Naive thymus-derived CD8-positive, alpha-beta T cell (primary cell): ENCODE results near the gene NAA35. TPM values are rescaled to one million over a fixed set of nuclear protein-coding genes. Genes with fewer than 3 reads are reported as not detected.

Source experiments
- ATAC-seq, 2 donors: fragments of 150-1000 bp; cut with Tn5 transposase in 1 of 2; sonication (Bioruptor Pico), chemical (Tn5 transposase) in 1 of 2; 1 replicate in 1 of 2; 2 replicates in 1 of 2; pipeline ENCODE4 v1.10.0; 2021; ENCODE audit warnings: mild to moderate bottlenecking in 2 of 2, moderate library complexity in 2 of 2
- POLR2A ChIA-PET: fragments of 350-600 bp; sonication (Branson Sonifier 250); formaldehyde crosslinking; loops from one replicate; lab custom pipeline; 2021; ENCODE audit warnings: antibody characterized with exemption; lab: Charles Lee
- DNase-seq, 10 donors: peaks; one replicate each; pipeline versions ENCODE4 v3.0.0 to v3.0.0-alpha.2; 2020 to 2022
- H3K27ac Mint-ChIP-seq, 10 donors: one replicate each; pipeline ENCODE4 v1.8.0; 2020 to 2022; ENCODE audit warnings: mild to moderate bottlenecking in 10 of 10, mixed read lengths in 10 of 10, moderate library complexity in 4 of 10, inconsistent platforms in 1 of 10
- H3K27me3 Mint-ChIP-seq, 5 donors: one replicate each; pipeline ENCODE4 v1.8.0; 2021 to 2022; ENCODE audit warnings: mixed read lengths in 5 of 5
- H3K36me3 Mint-ChIP-seq, 3 donors: one replicate each; pipeline ENCODE4 v1.8.0; 2020 to 2022; ENCODE audit warnings: mixed read lengths in 3 of 3, mild to moderate bottlenecking in 2 of 3, inconsistent platforms in 1 of 3
- H3K4me1 Mint-ChIP-seq, 4 donors: one replicate each; pipeline ENCODE4 v1.8.0; 2021 to 2022; ENCODE audit warnings: mixed read lengths in 4 of 4
- H3K4me3 Mint-ChIP-seq, 10 donors: one replicate each; pipeline ENCODE4 v1.8.0; 2020 to 2022; ENCODE audit warnings: mild to moderate bottlenecking in 10 of 10, mixed read lengths in 10 of 10, moderate library complexity in 6 of 10, inconsistent platforms in 1 of 10
- H3K9me3 Mint-ChIP-seq, 9 donors: one replicate each; pipeline ENCODE4 v1.8.0; 2020 to 2022; ENCODE audit warnings: mixed read lengths in 9 of 9, mild to moderate bottlenecking in 3 of 9, inconsistent platforms in 1 of 9, moderate library complexity in 1 of 9
- polyA plus RNA-seq, 3 donors: library from polyadenylated mRNA; unstranded; fragments of 300-500 nt; fragmentation: Illumina TruSeq; gene quantifications; one replicate each; pipeline ENCODE4 v1.2.3, GENCODE V29; 2021
- total RNA-seq, 8 experiments: library from RNA in 2 of 8; stranded (reverse) in 2 of 8; gene quantifications; one replicate each; pipeline ENCODE4 v1.2.3 and lab custom pipeline; 2021 to 2026

Gene NAA35
- 10 to 100 TPM; 29.5 to 32.3 TPM for total RNA-seq
- 10 to 100 TPM; 15.0 to 16.3 (median 15.6) TPM for polyA plus RNA-seq
- 43.0 to 70.7 (median 54.4) reads per million in 6 experiments for total RNA-seq (lab: John Stamatoyannopoulos, UW)

- H3K36me3 Mint-ChIP-seq, result peaks cover 0 to 13% (median 6%) of the 10 kb centered on the region in 3 donors
- H3K27me3 Mint-ChIP-seq, result no peaks in the 10 kb centered on the region
- H3K9me3 Mint-ChIP-seq, result no peaks in the 10 kb centered on the region
- DNase-seq (peak; percentile 97 to 99 (median 99)), ATAC-seq (peak; percentile 85 to 89)
- POLR2A ChIA-PET, result interaction anchor here (0.7 to 1.2 kb wide), 5 partner anchors 80 to 1960 kb away, joined by 3 to 5 read pairs (median 3); partner anchors contain the start of genes ISCA1 and RMI1
- peak within 1 kb of the TSS in 9 of 10 donors; percentile 80 to 92 (median 89) for H3K4me3 Mint-ChIP-seq
- peak within 1 kb of the TSS in 9 of 10 donors; percentile 91 to 99 (median 97) for H3K27ac Mint-ChIP-seq
- peaks cover 7 to 15% (median 8%) of the 10 kb centered on the region in 4 donors for H3K4me1 Mint-ChIP-seq
Observed at GRCh38 chr9:85940832-85941621, at the start of gene NAA35. Gene NAA35, plus strand, starts transcription at chr9:85941146. Its CDS starts 1,014 bp downstream, at chr9:85942160.

DNA sequence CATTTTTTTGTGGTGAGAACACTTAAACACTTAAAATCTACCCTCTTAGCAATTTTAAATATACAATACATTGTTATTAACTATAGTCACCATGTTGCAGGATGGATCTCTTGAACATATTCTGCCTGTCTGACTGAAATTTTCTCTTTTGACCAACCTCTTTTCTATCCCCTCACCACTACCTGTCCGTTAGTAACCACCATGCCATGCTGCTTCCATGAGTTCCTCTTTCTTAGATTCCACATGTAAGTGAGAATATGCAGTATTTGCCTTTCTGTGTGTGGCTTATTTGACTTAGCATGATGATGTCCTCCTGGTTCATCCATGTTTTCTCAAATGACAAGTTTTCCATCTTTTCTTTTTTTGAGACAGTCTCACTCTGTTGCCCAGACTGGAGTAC lies 48.5 kb upstream of the NAA35 start:
- POLR2A ChIA-PET, result no interaction called here
- H3K36me3 Mint-ChIP-seq, result peaks cover 2 to 18% (median 6%) of the 10 kb centered on the region in 3 donors

DNA sequence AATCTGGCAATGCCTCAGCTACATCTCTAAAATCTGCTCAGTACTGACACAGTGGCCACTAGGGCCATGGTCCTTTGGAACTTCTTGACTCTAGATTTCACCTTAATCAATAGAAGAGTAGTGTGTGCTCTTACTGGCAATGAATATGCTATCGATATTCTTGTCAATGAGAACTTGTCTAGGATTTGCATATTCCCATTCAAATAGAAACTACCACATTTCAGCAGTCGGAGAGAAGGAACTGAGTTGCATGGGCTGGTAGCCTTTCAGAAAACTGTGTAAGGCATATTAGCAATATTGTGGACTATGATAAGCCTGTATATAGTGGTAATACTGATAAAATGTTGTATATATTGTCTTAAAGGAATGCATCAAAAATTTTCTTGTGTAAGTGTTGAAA lies 45.3 kb upstream of the NAA35 start:
- H3K27ac Mint-ChIP-seq, result no peak overlapping the region
- no peak for DNase-seq
- peaks cover 2 to 21% (median 10%) of the 10 kb centered on the region in 3 donors for H3K36me3 Mint-ChIP-seq
- H3K27me3 Mint-ChIP-seq, result peaks cover 0 to 2% (median 0%) of the 10 kb centered on the region in 5 donors
- POLR2A ChIA-PET, result no interaction called here
- H3K9me3 Mint-ChIP-seq, result peaks cover 5 to 18% (median 10%) of the 10 kb centered on the region in 9 donors
- ATAC-seq, result no peak
- peaks cover 2 to 6% (median 5%) of the 10 kb centered on the region in 4 donors for H3K4me1 Mint-ChIP-seq
- H3K4me3 Mint-ChIP-seq, result no peak overlapping the region

More for the DNA sequence above, 48.5 kb upstream of the NAA35 start:
- DNase-seq, result no peak
- Mint-ChIP-seq H3K27me3 (peaks cover 0 to 2% (median 0%) of the 10 kb centered on the region in 5 donors), H3K27ac (no peak overlapping the region), H3K9me3 (peaks cover 5 to 18% (median 9%) of the 10 kb centered on the region in 9 donors), H3K4me1 (no peaks in the 10 kb centered on the region), H3K4me3 (no peak overlapping the region)
- no peak for ATAC-seq

GRCh38 chr9:85897848-85898247 lies 43.1 kb upstream of the NAA35 start:
- H3K4me1 Mint-ChIP-seq, result peaks cover 2 to 6% (median 5%) of the 10 kb centered on the region in 4 donors
- H3K27me3 Mint-ChIP-seq, result peaks cover 0 to 2% (median 0%) of the 10 kb centered on the region in 5 donors
- H3K9me3 Mint-ChIP-seq, result peaks cover 0 to 8% (median 2%) of the 10 kb centered on the region in 9 donors
- no peak overlapping the region for H3K27ac Mint-ChIP-seq
- H3K36me3 Mint-ChIP-seq, result peaks cover 0 to 11% (median 4%) of the 10 kb centered on the region in 3 donors
- no peak for DNase-seq
- H3K4me3 Mint-ChIP-seq, result no peak overlapping the region
- no peak for ATAC-seq
- POLR2A ChIA-PET, result no interaction called here

GRCh38 chr9:85898332-85898731 lies 42.6 kb upstream of the NAA35 start:
- Mint-ChIP-seq H3K36me3 (peaks cover 0 to 7% (median 4%) of the 10 kb centered on the region in 3 donors), H3K4me1 (peaks cover 2 to 6% (median 5%) of the 10 kb centered on the region in 4 donors), H3K27ac (peak overlapping the region in 1 of 10 donors; percentile 10), H3K4me3 (no peak overlapping the region), H3K9me3 (peaks cover 0 to 8% (median 2%) of the 10 kb centered on the region in 9 donors), H3K27me3 (peaks cover 0 to 2% (median 0%) of the 10 kb centered on the region in 5 donors)
- DNase-seq (no peak), ATAC-seq (no peak)
- POLR2A ChIA-PET, result no interaction called here

DNA sequence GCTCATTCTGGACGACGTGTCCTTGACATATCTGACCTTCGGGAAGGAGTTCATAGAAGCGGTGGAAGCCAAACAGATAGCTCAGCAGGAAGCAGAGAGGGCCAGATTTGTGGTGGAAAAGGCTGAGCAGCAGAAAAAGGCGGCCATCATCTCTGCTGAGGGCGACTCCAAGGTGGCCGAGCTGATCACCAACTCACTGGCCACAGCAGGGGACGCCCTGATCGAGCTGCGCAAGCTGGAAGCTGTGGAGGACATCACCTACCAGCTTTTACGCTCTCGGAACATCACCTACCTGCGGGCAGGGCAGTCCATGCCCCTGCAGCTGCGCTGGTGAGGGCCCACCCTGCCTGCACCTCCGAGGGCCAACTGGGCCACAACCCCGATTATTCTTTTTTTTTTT lies 41.6 kb upstream of the NAA35 start:
- Mint-ChIP-seq H3K4me1 (peaks cover 2 to 6% (median 5%) of the 10 kb centered on the region in 4 donors), H3K27ac (no peak overlapping the region), H3K9me3 (peaks cover 0 to 8% (median 0%) of the 10 kb centered on the region in 9 donors), H3K36me3 (peaks cover 0 to 4% (median 3%) of the 10 kb centered on the region in 3 donors), H3K27me3 (peaks cover 0 to 3% (median 0%) of the 10 kb centered on the region in 5 donors), H3K4me3 (no peak overlapping the region)
- ATAC-seq (no peak), DNase-seq (no peak)
- POLR2A ChIA-PET, result interaction anchor here (0.7 kb wide), 1 partner anchor 78 kb away, joined by 5 read pairs; no protein-coding TSS in a partner anchor

DNA sequence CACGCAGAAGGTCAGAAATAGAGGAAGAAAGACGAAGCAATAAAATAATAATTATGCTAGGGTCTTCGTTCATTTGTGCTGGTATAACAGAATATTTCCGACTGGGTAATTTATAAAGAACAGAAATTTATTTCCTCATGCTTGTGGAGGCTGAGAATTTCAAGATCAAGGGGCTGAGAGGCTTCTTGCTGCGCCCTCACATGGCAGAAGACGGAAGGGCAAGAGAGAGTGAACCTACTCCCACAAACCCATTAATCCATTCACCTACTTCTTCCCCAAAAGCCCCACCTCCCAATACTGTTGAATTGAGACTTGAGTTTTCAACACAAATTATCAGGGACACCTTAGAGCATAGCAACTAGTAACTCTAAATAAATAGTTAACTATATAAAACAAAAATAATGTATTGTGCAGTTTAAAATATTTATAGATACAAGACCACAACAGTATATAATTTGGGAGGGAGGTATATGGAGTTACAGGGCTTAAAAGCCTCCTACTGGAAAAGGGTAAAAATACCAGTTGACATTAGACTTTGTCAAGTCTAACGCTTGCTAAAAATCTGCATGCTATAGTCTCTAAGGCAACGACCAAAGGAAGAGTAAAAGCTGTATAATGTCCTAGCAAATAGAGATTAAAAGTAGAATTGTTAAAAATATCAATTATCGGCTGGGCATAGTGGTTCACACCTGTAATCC lies 40.3 kb upstream of the NAA35 start:
- no peak overlapping the region for H3K4me3 Mint-ChIP-seq
- ATAC-seq (no peak), DNase-seq (peak in 6 of 10 donors; percentile 1 to 27 (median 8))
- H3K36me3 Mint-ChIP-seq, result peaks cover 0 to 4% (median 3%) of the 10 kb centered on the region in 3 donors
- peaks cover 0 to 3% (median 0%) of the 10 kb centered on the region in 5 donors for H3K27me3 Mint-ChIP-seq
- peaks cover 0 to 8% (median 0%) of the 10 kb centered on the region in 9 donors for H3K9me3 Mint-ChIP-seq
- H3K4me1 Mint-ChIP-seq, result peaks cover 2 to 6% (median 5%) of the 10 kb centered on the region in 4 donors
- no peak overlapping the region for H3K27ac Mint-ChIP-seq
- POLR2A ChIA-PET, result interaction anchor here (0.5 kb wide), 1 partner anchor 63 kb away, joined by 3 read pairs; no protein-coding TSS in a partner anchor

DNA sequence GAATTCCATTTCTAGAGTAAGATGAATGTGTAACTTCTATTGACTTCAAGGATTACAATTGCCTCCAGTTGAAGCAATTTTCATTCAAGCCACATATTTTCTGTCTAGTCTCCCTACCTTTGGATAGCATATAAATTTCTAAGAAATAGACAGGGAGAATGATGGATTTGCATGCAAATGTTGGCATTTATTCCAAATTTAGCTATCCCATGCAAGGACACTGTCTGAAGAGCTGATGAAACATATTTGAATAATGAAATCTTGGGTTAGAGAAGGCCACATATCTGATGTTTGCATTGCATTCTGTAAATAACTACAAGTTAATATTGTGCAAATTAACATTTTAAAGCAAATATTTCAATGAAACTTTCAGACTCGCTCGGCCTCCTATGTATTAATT lies 36.0 kb upstream of the NAA35 start:
- no peak overlapping the region for H3K27ac Mint-ChIP-seq
- H3K9me3 Mint-ChIP-seq, result peaks cover 0 to 2% (median 0%) of the 10 kb centered on the region in 9 donors
- POLR2A ChIA-PET, result no interaction called here
- no peaks in the 10 kb centered on the region for H3K4me1 Mint-ChIP-seq
- H3K27me3 Mint-ChIP-seq, result peaks cover 0 to 3% (median 0%) of the 10 kb centered on the region in 5 donors
- H3K36me3 Mint-ChIP-seq, result peaks cover 0 to 2% (median 2%) of the 10 kb centered on the region in 3 donors
- no peak for DNase-seq
- no peak overlapping the region for H3K4me3 Mint-ChIP-seq
- no peak for ATAC-seq

DNA sequence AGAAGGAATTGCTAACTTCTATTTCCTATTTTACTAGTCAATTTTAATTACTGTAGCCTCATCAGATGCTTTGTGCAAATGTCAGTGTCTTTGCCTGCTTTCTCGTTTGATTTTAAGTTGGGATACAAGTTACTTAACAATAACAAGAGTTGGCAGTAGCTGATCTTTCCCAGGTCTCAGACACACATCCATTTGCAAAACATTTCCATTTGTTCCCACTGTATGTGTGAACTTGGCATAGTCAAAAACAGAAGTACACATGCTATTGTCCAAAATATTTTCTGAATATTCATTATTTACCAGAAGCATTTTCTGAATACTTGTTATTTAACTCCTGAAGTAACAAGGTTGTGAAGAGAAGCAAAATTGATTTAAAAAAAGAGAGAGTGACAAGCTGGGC lies 35.0 kb upstream of the NAA35 start:
- Mint-ChIP-seq H3K4me1 (no peaks in the 10 kb centered on the region), H3K4me3 (no peak overlapping the region), H3K9me3 (no peaks in the 10 kb centered on the region), H3K27me3 (peaks cover 0 to 3% (median 0%) of the 10 kb centered on the region in 5 donors), H3K36me3 (no peaks in the 10 kb centered on the region), H3K27ac (peak overlapping the region in 1 of 10 donors; percentile 43)
- DNase-seq, result no peak
- no peak for ATAC-seq
- POLR2A ChIA-PET, result no interaction called here

GRCh38 chr9:85909390-85909789 lies 31.6 kb upstream of the NAA35 start:
- Mint-ChIP-seq H3K36me3 (peaks cover 0 to 4% (median 0%) of the 10 kb centered on the region in 3 donors), H3K27me3 (no peaks in the 10 kb centered on the region), H3K4me3 (no peak overlapping the region)

GRCh38 chr9:85914108-85914507 lies 26.8 kb upstream of the NAA35 start:
- Mint-ChIP-seq H3K4me1 (peaks cover 4 to 13% (median 10%) of the 10 kb centered on the region in 4 donors), H3K4me3 (peak overlapping the region in 4 of 10 donors; percentile 0 to 42 (median 25)), H3K9me3 (no peaks in the 10 kb centered on the region), H3K27me3 (no peaks in the 10 kb centered on the region), H3K27ac (peak overlapping the region in 4 of 10 donors; percentile 1 to 66 (median 34)), H3K36me3 (peaks cover 0 to 5% (median 4%) of the 10 kb centered on the region in 3 donors)
- DNase-seq, result no peak
- POLR2A ChIA-PET, result no interaction called here
- no peak for ATAC-seq

More at GRCh38 chr9:85909390-85909789, 31.6 kb upstream of the NAA35 start:
- POLR2A ChIA-PET, result no interaction called here
- DNase-seq (no peak), ATAC-seq (no peak)
- Mint-ChIP-seq H3K9me3 (no peaks in the 10 kb centered on the region), H3K27ac (no peak overlapping the region), H3K4me1 (peaks cover 2 to 9% (median 6%) of the 10 kb centered on the region in 4 donors)

DNA sequence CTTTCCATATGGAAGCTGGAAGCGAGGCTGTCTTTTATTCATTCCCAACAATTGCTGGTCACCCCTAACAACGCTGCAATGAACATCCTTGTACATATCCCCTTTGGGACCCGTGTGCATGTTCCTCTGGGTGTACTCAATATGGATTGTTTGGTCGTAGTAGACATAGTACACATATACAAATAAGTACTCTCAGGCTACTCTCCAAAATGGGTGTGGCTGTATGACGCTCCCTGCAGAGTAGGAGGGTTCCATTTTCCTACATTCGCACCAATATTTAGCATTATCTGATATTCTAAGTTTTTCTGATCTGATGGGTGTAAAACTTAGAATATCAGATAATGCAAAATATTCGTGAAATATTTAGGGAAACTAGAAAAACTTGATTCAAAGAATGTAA lies 23.2 kb upstream of the NAA35 start:
- Mint-ChIP-seq H3K27ac (no peak overlapping the region), H3K4me3 (no peak overlapping the region), H3K36me3 (peaks cover 0 to 5% (median 0%) of the 10 kb centered on the region in 3 donors), H3K4me1 (peaks cover 5 to 13% (median 10%) of the 10 kb centered on the region in 4 donors), H3K9me3 (no peaks in the 10 kb centered on the region), H3K27me3 (no peaks in the 10 kb centered on the region)
- no peak for DNase-seq
- no peak for ATAC-seq
- POLR2A ChIA-PET, result interaction anchor here (0.6 kb wide), 1 partner anchor 17 kb away, joined by 3 read pairs; no protein-coding TSS in a partner anchor
